GM12878 (cell line): ENCODE data around the gene AASDHPPT. TPM values are rescaled to one million over a fixed set of nuclear protein-coding genes. Genes with fewer than 3 reads are reported as not detected.

Experiments
- ATAC-seq: fragments of 200-7000 bp; cut with Tn5 transposase; 3 replicates; pipeline ENCODE4 v1.9.1; 2020; ENCODE audit warnings: mild to moderate bottlenecking, moderate library complexity
- BruUV-seq: library from RNA; stranded (reverse); fragments of 400-500 nt; replicated peaks from 2 replicates; lab custom pipeline; 2021; lab: Mats Ljungman, UMichigan
- CTCF ChIA-PET: fragments of 300-600 bp; sonication (Branson Sonifier 250); formaldehyde crosslinking; extraction: SDS; loops from one replicate; lab custom pipeline; 2021; ENCODE audit warnings: inconsistent platforms; lab: Yijun Ruan, JAX
- POLR2A ChIA-PET: fragments of 350-600 bp; formaldehyde crosslinking; extraction: SDS; loops from one replicate; lab custom pipeline; 2021; ENCODE audit warnings: inconsistent platforms; lab: Charles Lee
- RAD21 ChIA-PET: fragments of 300-600 bp; sonication (Branson Sonifier 250); formaldehyde crosslinking; loops from one replicate; lab custom pipeline; 2023; ENCODE audit warnings: antibody characterized with exemption; ENCODE audit not compliant: unreplicated experiment; lab: Charles Lee
- SMC1A ChIA-PET: fragments of 300-600 bp; sonication (Branson Sonifier 250); formaldehyde crosslinking; loops from one replicate; lab custom pipeline; 2023; ENCODE audit not compliant: unreplicated experiment, uncharacterized antibody; lab: Charles Lee
- DNase-seq: peaks from one replicate; pipeline ENCODE4 v3.0.0-alpha.2; 2011; ENCODE audit warnings: low read depth, low spot score
- FAIRE-seq: peaks from 3 replicates; lab custom pipeline; 2011; peaks lifted over from hg19 to GRCh38; lab: Jason Lieb, UNC
- H2AFZ ChIP-seq: 2 replicates; pipeline ENCODE4 v1.6.0; 2011; ENCODE audit warnings: low read depth, low read length, control low read depth; ENCODE audit not compliant: control insufficient read depth
- H3K27ac ChIP-seq: 2 replicates; pipeline ENCODE4 v1.5.1; 2011; ENCODE audit warnings: control low read depth; ENCODE audit not compliant: control insufficient read depth, insufficient read depth
- H3K27me3 ChIP-seq, 2 experiments: replicated peaks in 1 of 2; 2 replicates each; pipeline versions ENCODE4 v1.6.0 to v1.6.1; 2011; ENCODE audit warnings: low read length in 1 of 2; ENCODE audit not compliant: control insufficient read depth in 2 of 2, insufficient read depth in 2 of 2
- H3K36me3 ChIP-seq, 2 experiments: 2 replicates each; pipeline ENCODE4 v1.5.1; 2011; ENCODE audit warnings: low read length in 1 of 2; ENCODE audit not compliant: control insufficient read depth in 2 of 2, insufficient read depth in 2 of 2
- H3K4me1 ChIP-seq: 2 replicates; pipeline ENCODE4 v1.6.1; 2011; ENCODE audit warnings: mild to moderate bottlenecking, low read length, moderate library complexity, mixed read lengths; ENCODE audit not compliant: control insufficient read depth, insufficient read depth
- H3K4me2 ChIP-seq: 2 replicates; pipeline ENCODE4 v1.6.0; 2011; ENCODE audit warnings: control low read depth; ENCODE audit not compliant: control insufficient read depth, insufficient read depth
- H3K4me3 ChIP-seq: fragments of 200-600 bp; sonication (generic); 2 replicates; pipeline ENCODE4 v1.5.1; 2016
- H3K79me2 ChIP-seq: 2 replicates; pipeline ENCODE4 v1.6.0; 2011; ENCODE audit warnings: low read length; ENCODE audit not compliant: control insufficient read depth, insufficient read depth
- H3K9ac ChIP-seq: 2 replicates; pipeline ENCODE4 v1.8.0; 2011; ENCODE audit warnings: low read length, control low read depth, mixed read lengths; ENCODE audit not compliant: control insufficient read depth, insufficient read depth
- H3K9me3 ChIP-seq: replicated peaks from 3 replicates; pipeline ENCODE4 v1.5.1; 2011; ENCODE audit warnings: mild to moderate bottlenecking, low read length; ENCODE audit not compliant: control insufficient read depth, insufficient read depth
- H4K20me1 ChIP-seq: 2 replicates; pipeline ENCODE4 v1.6.0; 2011; ENCODE audit not compliant: control insufficient read depth, insufficient read depth
- BHLHE40 ChIP-seq, 2 experiments: fragments of 450-650 bp in 1 of 2; IDR thresholded peaks; 2 replicates each; pipeline ENCODE4 v1.6.1; 2011 to 2017; ENCODE audit warnings: low read depth in 2 of 2, borderline replicate concordance in 1 of 2, improper control_type of control experiment in 1 of 2, low read length in 1 of 2, mild to moderate bottlenecking in 1 of 2
- CTCF ChIP-seq, 3 experiments: IDR thresholded peaks in 2 of 3; conservative IDR thresholded peaks in 1 of 3; 2 replicates each; pipeline ENCODE4 v1.5.1; 2011; ENCODE audit warnings: low read depth in 3 of 3, low read length in 3 of 3, mild to moderate bottlenecking in 3 of 3, control low read depth in 2 of 3, moderate library complexity in 2 of 3, inconsistent platforms in 1 of 3, mixed read lengths in 1 of 3; ENCODE audit not compliant: control insufficient read depth in 2 of 3, insufficient read depth in 1 of 3; ENCODE audit errors: extremely low read depth in 1 of 3
- ELK1 ChIP-seq: IDR thresholded peaks from 2 replicates; pipeline ENCODE4 v1.6.1; 2012; ENCODE audit warnings: low read depth, low read length, improper control_type of control experiment
- HDAC6 ChIP-seq: fragments of 200-600 bp; sonication (generic); IDR thresholded peaks from one replicate; pipeline ENCODE4 v1.8.0; 2017; ENCODE audit warnings: antibody characterized with exemption; ENCODE audit not compliant: unreplicated experiment
- NBN ChIP-seq: fragments of 450-650 bp; IDR thresholded peaks from 2 replicates; pipeline ENCODE4 v1.6.1; 2016
- RB1 ChIP-seq: fragments of 450-650 bp; formaldehyde crosslinking; IDR thresholded peaks from 2 replicates; pipeline ENCODE4 v1.6.1; 2017; ENCODE audit warnings: mild to moderate bottlenecking, borderline replicate concordance
- SIN3A ChIP-seq: IDR thresholded peaks from 2 replicates; pipeline ENCODE4 v1.6.1; 2012; ENCODE audit warnings: low read depth, low read length, improper control_type of control experiment
- SMARCA5 ChIP-seq: fragments of 450-650 bp; IDR thresholded peaks from 2 replicates; pipeline ENCODE4 v1.6.1; 2017; ENCODE audit warnings: mild to moderate bottlenecking
- YY1 ChIP-seq: IDR thresholded peaks from 2 replicates; pipeline ENCODE4 v1.6.1; 2011; ENCODE audit warnings: low read depth, mild to moderate bottlenecking, low read length
- ZNF207 ChIP-seq: fragments of 450-650 bp; IDR thresholded peaks from 2 replicates; pipeline ENCODE4 v1.6.1; 2014; ENCODE audit warnings: antibody characterized with exemption, mild to moderate bottlenecking, borderline replicate concordance
- ZNF592 ChIP-seq: fragments of 450-650 bp; IDR thresholded peaks from 2 replicates; pipeline ENCODE4 v1.6.1; 2017; ENCODE audit warnings: mild to moderate bottlenecking, moderate library complexity
- WGBS: methylation state at CpG from one replicate; pipeline ENCODE4 v1.1.6; 2016; ENCODE audit warnings: low lambda C conversion rate; ENCODE audit not compliant: insufficient replicate concordance, insufficient coverage; ENCODE audit errors: missing lambda C conversion rate; 5-methylcytosine and 5-hydroxymethylcytosine counted together
- in situ Hi-C: fragments of 300-500 bp; cut with MboI; formaldehyde crosslinking; loops from 9 replicates; pipeline ENCODE4 v1.14.3; 2018; ENCODE audit warnings: mixed read lengths
- intact Hi-C: fragments of 100-400 bp; cut with micrococcal nuclease; formaldehyde crosslinking; loops from one replicate; pipeline ENCODE4 v1.14.2; 2022; ENCODE audit not compliant: unreplicated experiment
- polyA plus RNA-seq, 11 experiments: library from polyadenylated mRNA; depleted of rRNA in 4 of 11; unstranded in 6 of 11; stranded (reverse) in 5 of 11; fragments of >200 nt; fragmentation: Nextera tagmentation in 4 of 11; fragmentation: Illumina TruSeq in 1 of 11; extraction: Ambion mirVana in 4 of 11; extraction: Trizol in 1 of 11; gene quantifications; 1 replicate in 1 of 11; 2 replicates in 10 of 11; pipeline versions ENCODE4 v1.2.1 to v1.2.3, GENCODE V29; 2011 to 2016; ENCODE audit warnings: inconsistent platforms in 2 of 11, missing spikeins in 2 of 11, low read depth in 1 of 11
- total RNA-seq, 4 experiments: library from RNA; depleted of rRNA in 3 of 4; stranded (reverse); fragments of >200 nt in 3 of 4; fragmentation: Illumina TruSeq in 1 of 4; extraction: Trizol in 1 of 4; gene quantifications; 2 replicates each; pipeline versions ENCODE4 v1.2.1 to v1.2.3, GENCODE V29; 2013 to 2021

AASDHPPT gene
- total and polyA plus RNA-seq, 10 of the 15 experiments (the other 5 are each of a cell fraction or from before 2014, with no cell fraction given), result 37.3 to 92.6 (median 50.5) TPM

- H4K20me1 ChIP-seq, result no peaks in the 10 kb centered on the region
- intact Hi-C loops (no loop called here), in situ Hi-C loops (no loop called here)
- no peaks in the 10 kb centered on the region for H3K79me2 ChIP-seq
- ChIA-PET RAD21 (interaction anchor here (0.8 kb wide), 1 partner anchor 486 kb away, joined by 3 read pairs; no protein-coding TSS in a partner anchor), CTCF (interaction anchor here (0.6 to 2.0 kb wide), 3 partner anchors 8 to 167 kb away, joined by 3 to 8 read pairs (median 8); no protein-coding TSS in a partner anchor), POLR2A (no interaction called here), SMC1A (interaction anchor here (0.6 to 2.8 kb wide), 4 partner anchors 8 to 625 kb away, joined by 3 to 14 read pairs (median 6); no protein-coding TSS in a partner anchor)
- H2AFZ ChIP-seq, result no peak overlapping the region
- no peak for TF ChIP-seq RB1
- no peak for TF ChIP-seq YY1
- TF ChIP-seq ZNF207, result no peak
- no peak for TF ChIP-seq HDAC6
- TF ChIP-seq BHLHE40 (IDR thresholded peaks at IDR 0.05; ENCODE audit: borderline replicate concordance in 1 of 2, low read depth in 2 of 2, low read length in 1 of 2), result no peak
- no peak for TF ChIP-seq ZNF592
- TF ChIP-seq CTCF (IDR thresholded peaks at IDR 0.05 in 2 of 3, conservative IDR thresholded peaks at IDR 0.05 in 1 of 3; ENCODE audit: control insufficient read depth in 2 of 3, extremely low read depth in 1 of 3, insufficient read depth in 1 of 3, low read depth in 3 of 3, low read length in 3 of 3), result no peak
- no peak for TF ChIP-seq SMARCA5
- TF ChIP-seq SIN3A, result no peak
- no peak for TF ChIP-seq ELK1
- no peak for TF ChIP-seq NBN
- FAIRE-seq (no peak), DNase-seq (no peak), ATAC-seq (no peak; the same call in 2 of the 3 replicates)
- 100% methylated on average over 1 of the region's 1 CpG for WGBS
- H3K4me3 ChIP-seq, result no peak overlapping the region
- no peak overlapping the region for H3K4me2 ChIP-seq
- peaks cover 0 to 8% of the 10 kb centered on the region in 2 experiments; a peak in 3 of 4 replicates for H3K36me3 ChIP-seq
- H3K27me3 ChIP-seq, result no peaks in the 10 kb centered on the region
- H3K9me3 ChIP-seq, result no peaks in the 10 kb centered on the region
- BruUV-seq, result no TSS peak
- H3K4me1 ChIP-seq, result no peaks in the 10 kb centered on the region
- no peak overlapping the region for H3K9ac ChIP-seq
- H3K27ac ChIP-seq, result no peak overlapping the region
Observed at GRCh38 chr11:106098893-106099553, 21.6 kb downstream of the AASDHPPT start.
